H9 (cell line): ENCODE measurements around the gene CD2BP2. TPM values are rescaled to one million over a fixed set of nuclear protein-coding genes. Genes with fewer than 3 reads are reported as not detected.
A peak's percentile ranks its signal among the peaks of the same experiment; 100 is the strongest.

ENCODE experiments used
- DNase-seq: peaks from one replicate; pipeline ENCODE4 v3.0.0-alpha.2; 2017
- H2AFZ ChIP-seq: one replicate; pipeline ENCODE4 v1.6.1; 2013; ENCODE audit warnings: mild to moderate bottlenecking, low read length, control low read depth, moderate library complexity
- H2AK5ac ChIP-seq: 2 replicates; pipeline ENCODE4 v1.6.1; 2013; ENCODE audit warnings: low read length, control low read depth, mixed read lengths; ENCODE audit not compliant: insufficient read length
- H2BK120ac ChIP-seq: one replicate; pipeline ENCODE4 v1.6.1; 2013; ENCODE audit warnings: low read depth, mild to moderate bottlenecking, low read length, control low read depth, inconsistent platforms; ENCODE audit not compliant: poor library complexity, severe bottlenecking
- H2BK12ac ChIP-seq: 2 replicates; pipeline ENCODE4 v1.6.1; 2013; ENCODE audit warnings: low read length, control low read depth, mixed read lengths, low read depth; ENCODE audit not compliant: insufficient read length
- H2BK15ac ChIP-seq: 2 replicates; pipeline ENCODE4 v1.6.1; 2013; ENCODE audit warnings: low read depth, low read length, control low read depth
- H2BK20ac ChIP-seq: one replicate; pipeline ENCODE4 v1.6.1; 2013; ENCODE audit warnings: low read depth, mild to moderate bottlenecking, low read length, control low read depth, inconsistent platforms; ENCODE audit not compliant: poor library complexity, severe bottlenecking
- H2BK5ac ChIP-seq: 2 replicates; pipeline ENCODE4 v1.6.1; 2013; ENCODE audit warnings: low read length, control low read depth, mixed read lengths; ENCODE audit not compliant: insufficient read length
- H3K14ac ChIP-seq: 2 replicates; pipeline ENCODE4 v1.6.1; 2013; ENCODE audit warnings: low read length, control low read depth; ENCODE audit not compliant: insufficient read depth
- H3K18ac ChIP-seq: 2 replicates; pipeline ENCODE4 v1.6.1; 2013; ENCODE audit warnings: low read depth, mild to moderate bottlenecking, mixed read lengths, low read length, control low read depth; ENCODE audit not compliant: insufficient read length
- H3K23ac ChIP-seq: 2 replicates; pipeline ENCODE4 v1.6.1; 2013; ENCODE audit warnings: low read length, control low read depth, mixed read lengths, low read depth; ENCODE audit not compliant: insufficient read length
- H3K23me2 ChIP-seq: 2 replicates; pipeline ENCODE4 v1.6.1; 2013; ENCODE audit warnings: low read depth, mild to moderate bottlenecking, mixed read lengths, low read length, control low read depth; ENCODE audit not compliant: insufficient read length, poor library complexity, severe bottlenecking
- H3K27ac ChIP-seq: 2 replicates; pipeline ENCODE4 v1.5.1; 2013; ENCODE audit warnings: low read length, control low read depth, mixed read lengths, low read depth; ENCODE audit not compliant: insufficient read length
- H3K27me3 ChIP-seq: 2 replicates; pipeline ENCODE4 v1.6.1; 2013; ENCODE audit warnings: low read length, control low read depth, inconsistent platforms; ENCODE audit not compliant: insufficient read depth
- H3K4ac ChIP-seq: 2 replicates; pipeline ENCODE4 v1.6.1; 2013; ENCODE audit warnings: low read depth, mild to moderate bottlenecking, control low read depth, inconsistent platforms, low read length, moderate library complexity
- H3K4me1 ChIP-seq: 2 replicates; pipeline ENCODE4 v1.6.1; 2013; ENCODE audit warnings: low read length, control low read depth, inconsistent platforms; ENCODE audit not compliant: insufficient read depth
- H3K4me2 ChIP-seq: 2 replicates; pipeline ENCODE4 v1.6.1; 2013; ENCODE audit warnings: low read length, control low read depth, mixed read lengths; ENCODE audit not compliant: insufficient read length, insufficient read depth
- H3K56ac ChIP-seq: 2 replicates; pipeline ENCODE4 v1.6.1; 2013; ENCODE audit warnings: low read depth, mild to moderate bottlenecking, mixed read lengths, low read length, control low read depth; ENCODE audit not compliant: insufficient read length
- H3K79me1 ChIP-seq: 2 replicates; pipeline ENCODE4 v1.6.1; 2013; ENCODE audit warnings: low read depth, mild to moderate bottlenecking, moderate library complexity, low read length, control low read depth, inconsistent platforms; ENCODE audit not compliant: insufficient read depth, poor library complexity, severe bottlenecking
- H3K79me2 ChIP-seq: 2 replicates; pipeline ENCODE4 v1.6.1; 2013; ENCODE audit warnings: low read length, control low read depth, inconsistent platforms; ENCODE audit not compliant: insufficient read depth
- H3K9ac ChIP-seq: 2 replicates; pipeline ENCODE4 v1.6.1; 2013; ENCODE audit warnings: low read length, control low read depth, mixed read lengths; ENCODE audit not compliant: insufficient read length; ENCODE audit errors: extremely low read depth
- H3K9me3 ChIP-seq: one replicate; pipeline ENCODE4 v1.6.1; 2013; ENCODE audit warnings: low read depth, low read length, inconsistent platforms; ENCODE audit not compliant: control insufficient read depth
- H3T11ph ChIP-seq: one replicate; pipeline ENCODE4 v1.6.1; 2013; ENCODE audit warnings: mild to moderate bottlenecking, low read length, control low read depth, inconsistent platforms
- H4K20me1 ChIP-seq: one replicate; pipeline ENCODE4 v1.6.1; 2013; ENCODE audit not compliant: control insufficient read depth, insufficient read length, insufficient read depth
- H4K5ac ChIP-seq: 2 replicates; pipeline ENCODE4 v1.6.1; 2013; ENCODE audit warnings: low read depth, mild to moderate bottlenecking, mixed read lengths, low read length, control low read depth; ENCODE audit not compliant: insufficient read length
- H4K8ac ChIP-seq: replicated peaks from 2 replicates; pipeline ENCODE4 v1.6.1; 2013; ENCODE audit warnings: low read length, control low read depth, mixed read lengths, low read depth; ENCODE audit not compliant: insufficient read length
- H4K91ac ChIP-seq: 2 replicates; pipeline ENCODE4 v1.6.1; 2013; ENCODE audit warnings: low read depth, mild to moderate bottlenecking, moderate library complexity, mixed read lengths, low read length, control low read depth; ENCODE audit not compliant: insufficient read length
- H3K27ac Mint-ChIP-seq, 3 experiments: 2 replicates in 2 of 3; 3 replicates in 1 of 3; pipeline ENCODE4 v1.8.0; 2020 to 2021; ENCODE audit warnings: mixed read lengths in 3 of 3, mild to moderate bottlenecking in 1 of 3, moderate library complexity in 1 of 3
- H3K27me3 Mint-ChIP-seq: 2 replicates; pipeline ENCODE4 v1.8.0; 2021; ENCODE audit warnings: low read depth, mild to moderate bottlenecking, moderate library complexity, mixed read lengths
- H3K36me3 Mint-ChIP-seq, 3 experiments: 2 replicates in 2 of 3; 3 replicates in 1 of 3; pipeline ENCODE4 v1.8.0; 2020 to 2021; ENCODE audit warnings: low read depth in 3 of 3, mixed read lengths in 3 of 3; ENCODE audit not compliant: insufficient read depth in 1 of 3
- H3K4me1 Mint-ChIP-seq, 2 experiments: 2 replicates each; pipeline ENCODE4 v1.8.0; 2020; ENCODE audit warnings: mixed read lengths in 2 of 2
- H3K4me3 Mint-ChIP-seq, 2 experiments: 2 replicates in 1 of 2; 3 replicates in 1 of 2; pipeline ENCODE4 v1.8.0; 2020 to 2021; ENCODE audit warnings: mild to moderate bottlenecking in 2 of 2, mixed read lengths in 2 of 2, moderate library complexity in 1 of 2
- H3K9me3 Mint-ChIP-seq, 2 experiments: 2 replicates in 1 of 2; 3 replicates in 1 of 2; pipeline ENCODE4 v1.8.0; 2020; ENCODE audit warnings: mild to moderate bottlenecking in 2 of 2, mixed read lengths in 2 of 2, moderate library complexity in 1 of 2
- WGBS: extraction: QIAGEN DNeasy Blood & Tissue Kit; methylation state at CpG from one replicate; pipeline ENCODE4 v1.1.7; 2013; ENCODE audit warnings: missing lambda C conversion rate, low lambda C conversion rate, mixed read lengths; ENCODE audit not compliant: insufficient read length; ENCODE audit errors: extremely low coverage; 5-methylcytosine and 5-hydroxymethylcytosine counted together
- total RNA-seq: library from RNA; stranded (reverse); gene quantifications from 2 replicates; pipeline ENCODE4 v1.2.1, GENCODE V29; 2021
- TF ChIP-seq, protein P1 (sequence below): fragments of 200-600 bp; sonication (generic); conservative IDR thresholded peaks from 3 replicates; pipeline ENCODE4 v1.8.0; 2021; ENCODE audit warnings: antibody characterized with exemption, mild to moderate bottlenecking

CD2BP2 gene
- total RNA-seq, 1 experiment from 2014 or later = 90.1 TPM

DNA sequence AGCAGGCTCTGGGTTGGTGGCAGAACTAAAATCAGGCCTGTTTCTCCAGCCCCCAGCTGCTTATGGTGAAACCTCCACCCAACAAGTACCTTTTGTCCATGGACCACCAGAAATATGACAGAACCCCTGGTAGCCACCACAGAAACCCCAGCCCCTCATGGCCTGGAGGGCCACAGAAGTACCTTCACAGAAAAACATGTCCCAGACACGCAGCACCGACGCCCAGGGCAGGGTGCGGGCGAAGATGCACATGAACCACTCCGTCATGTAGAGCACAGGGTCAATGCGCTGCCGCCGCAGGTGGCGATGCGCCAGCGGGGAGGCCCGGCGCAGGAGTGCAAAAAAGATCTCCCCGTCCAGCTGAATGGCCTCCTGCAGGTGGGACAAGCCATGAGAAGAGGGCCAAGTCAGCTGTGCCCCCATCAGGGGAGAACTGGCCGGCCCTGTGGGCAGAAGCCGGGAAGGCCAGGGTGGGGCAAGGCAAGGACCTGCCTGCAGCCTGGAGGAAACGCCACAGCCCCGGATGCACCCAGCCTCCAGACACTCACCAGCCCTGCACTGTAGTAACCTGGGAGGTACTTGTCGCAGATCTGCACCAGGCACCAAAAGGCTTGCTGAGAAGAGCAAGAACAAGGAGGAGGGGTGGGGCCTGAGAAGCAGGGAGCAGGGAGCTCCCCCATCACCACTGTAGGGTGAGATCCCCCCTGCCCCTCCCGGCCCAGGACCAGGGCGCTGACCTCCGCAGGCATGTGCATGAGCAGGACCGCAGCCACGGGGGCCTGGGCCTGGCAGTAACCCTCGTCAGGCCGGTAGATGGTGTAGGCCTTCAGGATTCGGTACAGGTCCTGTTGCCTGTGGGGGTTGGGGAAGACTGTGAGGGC is 4.1 kb upstream of the CD2BP2 start:
- DNase-seq = no peak
- H3T11ph ChIP-seq = no peak overlapping the region
- no peak overlapping the region for H3K4me2 ChIP-seq
- no peak overlapping the region for H2BK5ac ChIP-seq
- H3K14ac ChIP-seq = no peak overlapping the region
- H4K5ac ChIP-seq = no peak overlapping the region
- no peak overlapping the region for H4K91ac ChIP-seq
- H2BK20ac ChIP-seq = no peak overlapping the region
- H2BK15ac ChIP-seq = no peak overlapping the region
- TF ChIP-seq, protein P1, sequence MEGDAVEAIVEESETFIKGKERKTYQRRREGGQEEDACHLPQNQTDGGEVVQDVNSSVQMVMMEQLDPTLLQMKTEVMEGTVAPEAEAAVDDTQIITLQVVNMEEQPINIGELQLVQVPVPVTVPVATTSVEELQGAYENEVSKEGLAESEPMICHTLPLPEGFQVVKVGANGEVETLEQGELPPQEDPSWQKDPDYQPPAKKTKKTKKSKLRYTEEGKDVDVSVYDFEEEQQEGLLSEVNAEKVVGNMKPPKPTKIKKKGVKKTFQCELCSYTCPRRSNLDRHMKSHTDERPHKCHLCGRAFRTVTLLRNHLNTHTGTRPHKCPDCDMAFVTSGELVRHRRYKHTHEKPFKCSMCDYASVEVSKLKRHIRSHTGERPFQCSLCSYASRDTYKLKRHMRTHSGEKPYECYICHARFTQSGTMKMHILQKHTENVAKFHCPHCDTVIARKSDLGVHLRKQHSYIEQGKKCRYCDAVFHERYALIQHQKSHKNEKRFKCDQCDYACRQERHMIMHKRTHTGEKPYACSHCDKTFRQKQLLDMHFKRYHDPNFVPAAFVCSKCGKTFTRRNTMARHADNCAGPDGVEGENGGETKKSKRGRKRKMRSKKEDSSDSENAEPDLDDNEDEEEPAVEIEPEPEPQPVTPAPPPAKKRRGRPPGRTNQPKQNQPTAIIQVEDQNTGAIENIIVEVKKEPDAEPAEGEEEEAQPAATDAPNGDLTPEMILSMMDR = no peak
- no peak overlapping the region for H3K23ac ChIP-seq
- no peaks in the 10 kb centered on the region for H3K9me3 ChIP-seq
- no peak overlapping the region for H3K27ac ChIP-seq
- no peak overlapping the region for H3K18ac ChIP-seq
- H3K27ac Mint-ChIP-seq = peak overlapping the region in 1 of 3 experiments; percentile 36; a peak in 3 of 7 replicates
- H3K4ac ChIP-seq = no peak overlapping the region
- H2BK120ac ChIP-seq = no peak overlapping the region
- peaks cover 3% of the 10 kb centered on the region; the same call in 1 of the 2 replicates for H3K79me2 ChIP-seq
- peaks cover 16 to 47% (median 39%) of the 10 kb centered on the region in 3 experiments for H3K36me3 Mint-ChIP-seq
- H4K8ac ChIP-seq = no peak overlapping the region
- peaks cover 11% of the 10 kb centered on the region for H3K23me2 ChIP-seq
- no peak overlapping the region for H3K9ac ChIP-seq
- no peaks in the 10 kb centered on the region for H3K27me3 ChIP-seq
- 0 out of 5 replicates have a peak, but pooled peaks cover 0 to 2% of the 10 kb centered on the region in 2 experiments for H3K9me3 Mint-ChIP-seq
- H3K56ac ChIP-seq = no peak overlapping the region
- no peak overlapping the region for H2BK12ac ChIP-seq
- H2AFZ ChIP-seq = no peak overlapping the region
- no peaks in the 10 kb centered on the region for H3K4me1 ChIP-seq
- H3K27me3 Mint-ChIP-seq = no peaks in the 10 kb centered on the region
- no peak overlapping the region for H3K4me3 Mint-ChIP-seq
- peaks cover under 1% of the 10 kb centered on the region for H3K79me1 ChIP-seq
- H3K4me1 Mint-ChIP-seq = peaks cover 21 to 31% of the 10 kb centered on the region in 2 experiments
- no CpG with 5 or more reads among the region's 28 CpGs for WGBS
- no peaks in the 10 kb centered on the region for H4K20me1 ChIP-seq
- H2AK5ac ChIP-seq = no peak overlapping the region
